Measurements from ENCODE around the gene SETD1A.

Gene SETD1A

DNA sequence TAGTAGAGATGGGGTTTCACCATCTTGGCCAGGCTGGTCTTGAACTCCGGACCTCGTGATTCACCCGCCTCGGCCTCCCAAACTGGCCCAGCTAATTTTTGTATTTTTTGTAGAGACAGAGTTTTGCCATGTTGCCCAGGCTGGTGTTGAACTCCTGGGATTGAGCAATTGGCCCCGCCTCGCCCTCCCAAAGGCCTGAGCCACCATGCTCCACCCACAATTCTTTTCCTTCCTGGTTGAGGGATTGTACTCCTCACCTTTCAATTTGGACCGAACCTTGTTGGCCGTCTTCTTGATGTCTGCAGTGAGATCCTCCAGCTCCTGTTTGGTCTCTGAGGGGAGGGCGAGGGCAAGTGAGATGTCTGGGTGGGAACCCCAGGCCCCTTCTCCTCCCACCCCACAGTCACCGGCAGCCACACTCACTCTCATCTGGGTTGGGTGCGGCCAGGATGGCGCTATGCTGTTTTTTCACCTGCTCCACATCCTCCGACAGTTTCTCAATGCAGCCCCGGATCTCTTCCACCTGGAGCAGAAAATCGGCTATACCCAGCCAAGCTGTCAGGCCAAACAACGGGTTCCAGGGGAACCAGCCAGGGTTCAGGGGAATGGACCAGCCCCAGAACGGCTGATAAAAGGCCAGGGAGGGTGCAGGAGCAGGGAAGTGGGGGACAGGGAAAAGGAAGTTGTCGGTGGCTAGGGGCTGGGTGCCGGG lies 43.3 kb downstream of the SETD1A start:
- TF ChIP-seq, protein P1, sequence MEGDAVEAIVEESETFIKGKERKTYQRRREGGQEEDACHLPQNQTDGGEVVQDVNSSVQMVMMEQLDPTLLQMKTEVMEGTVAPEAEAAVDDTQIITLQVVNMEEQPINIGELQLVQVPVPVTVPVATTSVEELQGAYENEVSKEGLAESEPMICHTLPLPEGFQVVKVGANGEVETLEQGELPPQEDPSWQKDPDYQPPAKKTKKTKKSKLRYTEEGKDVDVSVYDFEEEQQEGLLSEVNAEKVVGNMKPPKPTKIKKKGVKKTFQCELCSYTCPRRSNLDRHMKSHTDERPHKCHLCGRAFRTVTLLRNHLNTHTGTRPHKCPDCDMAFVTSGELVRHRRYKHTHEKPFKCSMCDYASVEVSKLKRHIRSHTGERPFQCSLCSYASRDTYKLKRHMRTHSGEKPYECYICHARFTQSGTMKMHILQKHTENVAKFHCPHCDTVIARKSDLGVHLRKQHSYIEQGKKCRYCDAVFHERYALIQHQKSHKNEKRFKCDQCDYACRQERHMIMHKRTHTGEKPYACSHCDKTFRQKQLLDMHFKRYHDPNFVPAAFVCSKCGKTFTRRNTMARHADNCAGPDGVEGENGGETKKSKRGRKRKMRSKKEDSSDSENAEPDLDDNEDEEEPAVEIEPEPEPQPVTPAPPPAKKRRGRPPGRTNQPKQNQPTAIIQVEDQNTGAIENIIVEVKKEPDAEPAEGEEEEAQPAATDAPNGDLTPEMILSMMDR (IDR thresholded peaks at IDR 0.05; ENCODE audit: poor library complexity, severe bottlenecking), result no peak
- H3K4me1 ChIP-seq (ENCODE audit: insufficient read depth, poor library complexity, severe bottlenecking), result peaks cover 14% of the 10 kb centered on the region
- no peaks in the 10 kb centered on the region for H3K36me3 ChIP-seq (ENCODE audit: low read depth)
- no peak for ATAC-seq (ENCODE audit: low read depth)
- no peaks in the 10 kb centered on the region for H3K9me3 ChIP-seq (ENCODE audit: severe bottlenecking)
- no peak overlapping the region for H3K27ac ChIP-seq (ENCODE audit: poor library complexity, severe bottlenecking)
- no peak overlapping the region for H3K4me3 ChIP-seq (ENCODE audit: severe bottlenecking)
- DNase-seq (ENCODE audit: low spot score), result no peak
- no peaks in the 10 kb centered on the region for H3K27me3 ChIP-seq (ENCODE audit: insufficient read depth, poor library complexity, severe bottlenecking)

DNA sequence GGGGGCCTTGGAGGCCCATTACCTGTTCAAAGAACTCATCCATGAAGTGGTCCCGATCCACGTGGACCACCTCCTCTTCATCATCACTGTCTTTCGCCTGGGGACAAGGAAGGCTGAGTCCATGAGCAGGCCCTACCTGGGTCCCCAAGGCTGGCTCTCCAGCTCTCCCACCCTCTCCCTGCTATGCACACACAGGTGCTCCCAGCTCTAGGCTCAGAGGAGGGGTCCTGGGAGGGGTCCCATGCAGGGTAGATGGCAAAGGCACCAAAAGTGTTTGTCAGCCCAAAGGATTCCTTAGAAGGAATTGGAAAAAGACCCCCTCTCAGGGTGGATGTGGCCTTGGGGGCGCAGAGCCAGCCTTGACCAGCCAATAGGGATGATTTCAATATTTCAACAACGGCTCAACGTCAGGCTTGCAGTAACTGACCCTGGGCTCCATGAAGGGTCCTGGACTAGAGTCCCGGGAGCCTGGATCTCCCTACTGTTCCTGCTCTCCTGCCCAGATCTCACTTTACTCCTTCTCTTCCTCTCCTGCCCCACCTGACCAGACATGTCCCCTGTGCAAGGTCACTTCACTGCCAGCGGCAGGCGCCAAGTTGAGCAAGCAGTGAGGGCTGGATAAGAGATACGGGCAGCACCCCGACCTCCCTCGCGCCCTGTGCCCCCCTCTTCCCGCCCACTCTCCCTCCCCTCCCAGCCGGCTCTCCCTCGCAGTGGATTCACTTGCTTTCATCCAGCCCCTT lies 44.1 kb downstream of the SETD1A start:
- H3K27ac ChIP-seq (ENCODE audit: poor library complexity, severe bottlenecking), result no peak overlapping the region
- ATAC-seq (ENCODE audit: low read depth) (no peak), DNase-seq (ENCODE audit: low spot score) (no peak)
- H3K36me3 ChIP-seq (ENCODE audit: low read depth), result no peaks in the 10 kb centered on the region
- no peaks in the 10 kb centered on the region for H3K27me3 ChIP-seq (ENCODE audit: insufficient read depth, poor library complexity, severe bottlenecking)
- TF ChIP-seq, protein P1 (IDR thresholded peaks at IDR 0.05; ENCODE audit: poor library complexity, severe bottlenecking), result no peak
- H3K4me3 ChIP-seq (ENCODE audit: severe bottlenecking), result no peak overlapping the region
- H3K9me3 ChIP-seq (ENCODE audit: severe bottlenecking), result no peaks in the 10 kb centered on the region
- H3K4me1 ChIP-seq (ENCODE audit: insufficient read depth, poor library complexity, severe bottlenecking), result peaks cover 14% of the 10 kb centered on the region

DNA sequence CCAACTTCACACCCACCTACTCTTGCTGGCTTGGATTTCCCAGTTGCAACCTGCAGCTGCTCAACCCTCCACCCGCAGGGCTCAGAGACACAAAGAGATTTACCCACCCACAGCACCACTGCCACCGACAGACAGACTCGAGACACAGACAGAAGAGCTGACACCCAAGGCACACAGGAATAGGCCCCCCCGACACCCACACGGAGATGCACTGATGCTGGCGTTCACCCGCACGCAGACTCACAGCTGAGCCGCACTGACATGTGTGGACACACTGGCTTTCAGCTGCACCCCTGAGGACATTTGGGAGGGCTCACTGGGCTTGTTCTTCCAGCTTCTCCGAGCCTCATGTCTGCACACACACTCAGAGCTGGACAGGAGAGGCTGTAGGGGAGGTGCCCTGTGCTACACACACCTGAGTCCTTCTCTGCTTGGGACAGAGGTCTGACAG lies 44.7 kb downstream of the SETD1A start:
- Histone ChIP-seq H3K27ac (ENCODE audit: poor library complexity, severe bottlenecking) (no peak overlapping the region), H3K4me3 (ENCODE audit: severe bottlenecking) (no peak overlapping the region), H3K36me3 (ENCODE audit: low read depth) (no peaks in the 10 kb centered on the region), H3K27me3 (ENCODE audit: insufficient read depth, poor library complexity, severe bottlenecking) (no peaks in the 10 kb centered on the region), H3K4me1 (ENCODE audit: insufficient read depth, poor library complexity, severe bottlenecking) (peaks cover 14% of the 10 kb centered on the region), H3K9me3 (ENCODE audit: severe bottlenecking) (no peaks in the 10 kb centered on the region)
- no peak for DNase-seq (ENCODE audit: low spot score)
- TF ChIP-seq, protein P1 (IDR thresholded peaks at IDR 0.05; ENCODE audit: poor library complexity, severe bottlenecking), result no peak
- no peak for ATAC-seq (ENCODE audit: low read depth)

DNA sequence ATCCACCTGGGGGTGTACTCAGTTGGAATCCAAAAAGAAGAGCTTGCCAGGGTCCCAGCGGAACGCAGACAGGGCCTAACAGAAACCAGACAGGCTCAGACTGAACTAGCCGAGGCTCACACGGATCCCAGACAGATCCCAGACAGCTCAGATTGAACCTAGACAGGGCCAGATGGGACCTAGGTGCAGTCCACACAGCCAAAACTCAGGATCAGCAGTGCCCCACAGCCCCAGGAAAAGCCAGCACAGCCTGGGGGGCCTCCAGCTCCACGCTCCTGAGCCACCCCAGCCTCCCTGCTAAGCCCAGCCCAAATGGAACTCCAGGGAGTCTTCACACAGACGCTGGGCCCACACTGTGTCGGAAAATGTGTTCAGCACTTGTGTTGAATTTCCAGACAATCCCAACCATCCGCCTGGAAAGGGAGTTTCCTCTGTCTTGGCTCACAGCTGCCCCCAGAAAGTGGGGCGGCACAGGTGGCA lies 45.3 kb downstream of the SETD1A start:
- no peak for ATAC-seq (ENCODE audit: low read depth)
- Histone ChIP-seq H3K4me1 (ENCODE audit: insufficient read depth, poor library complexity, severe bottlenecking) (peaks cover 9% of the 10 kb centered on the region), H3K9me3 (ENCODE audit: severe bottlenecking) (no peaks in the 10 kb centered on the region), H3K27ac (ENCODE audit: poor library complexity, severe bottlenecking) (no peak overlapping the region), H3K4me3 (ENCODE audit: severe bottlenecking) (no peak overlapping the region), H3K27me3 (ENCODE audit: insufficient read depth, poor library complexity, severe bottlenecking) (no peaks in the 10 kb centered on the region), H3K36me3 (ENCODE audit: low read depth) (no peaks in the 10 kb centered on the region)
- TF ChIP-seq, protein P1 (IDR thresholded peaks at IDR 0.05; ENCODE audit: poor library complexity, severe bottlenecking), result no peak
- DNase-seq (ENCODE audit: low spot score), result no peak

Data from RWPE2 (cell line).